Activated CD8-positive, alpha-beta memory T cell treated with anti-CD3 and anti-CD28 coated beads for 1 hour (primary cell): ENCODE data around the gene VSTM4.

Experiments used
- DNase-seq, 2 donors: peaks; one replicate each; pipeline ENCODE4 v3.0.0-alpha.2; 2020; ENCODE audit warnings: low read depth in 1 of 2; ENCODE audit errors: extremely low read depth in 1 of 2

Gene VSTM4, protein sequence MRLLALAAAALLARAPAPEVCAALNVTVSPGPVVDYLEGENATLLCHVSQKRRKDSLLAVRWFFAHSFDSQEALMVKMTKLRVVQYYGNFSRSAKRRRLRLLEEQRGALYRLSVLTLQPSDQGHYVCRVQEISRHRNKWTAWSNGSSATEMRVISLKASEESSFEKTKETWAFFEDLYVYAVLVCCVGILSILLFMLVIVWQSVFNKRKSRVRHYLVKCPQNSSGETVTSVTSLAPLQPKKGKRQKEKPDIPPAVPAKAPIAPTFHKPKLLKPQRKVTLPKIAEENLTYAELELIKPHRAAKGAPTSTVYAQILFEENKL

DNA sequence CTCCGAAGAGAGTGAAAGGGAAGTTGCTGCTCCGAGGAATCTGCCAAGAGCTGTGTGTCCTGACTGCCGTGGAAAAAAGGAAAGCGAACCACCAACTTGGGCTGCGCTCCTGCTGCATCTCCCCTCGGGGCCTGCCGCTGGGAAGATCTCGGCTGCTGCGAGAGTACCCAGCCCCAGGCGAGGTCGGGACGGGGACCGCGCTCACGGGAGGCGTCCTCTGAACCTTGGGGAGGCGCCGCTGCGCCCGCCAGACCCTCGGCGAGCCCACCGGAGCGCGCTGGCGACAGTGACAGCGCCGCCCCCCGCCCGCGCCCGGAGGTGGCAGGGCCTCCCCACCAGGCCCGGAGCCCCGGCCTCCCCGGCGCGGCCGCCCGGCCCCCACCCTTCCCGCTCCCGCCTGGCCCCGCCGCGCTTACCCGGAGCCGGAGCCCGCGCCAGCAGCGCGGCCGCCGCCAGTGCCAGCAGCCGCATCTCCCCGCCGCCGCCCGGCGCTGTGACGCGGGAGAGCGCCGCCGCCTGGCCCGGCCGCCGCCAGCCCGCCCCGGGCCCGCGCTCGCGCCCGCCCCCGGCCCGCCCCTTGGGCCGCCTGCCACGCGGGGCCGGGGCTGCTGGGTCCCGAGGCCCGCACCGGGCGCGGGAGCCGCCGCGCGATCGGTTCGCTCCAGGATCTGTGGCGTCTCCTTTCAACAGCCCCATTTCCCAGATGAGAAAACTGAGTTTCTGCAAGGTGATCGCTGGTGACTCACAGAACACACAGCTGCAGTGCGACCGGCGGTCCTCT lies at the start of gene VSTM4:
VSTM4 (minus strand) TSS at position 508 of the 781 bp plus-strand sequence; CDS start at position 471, 37 bp downstream.
- no peak for DNase-seq

DNA sequence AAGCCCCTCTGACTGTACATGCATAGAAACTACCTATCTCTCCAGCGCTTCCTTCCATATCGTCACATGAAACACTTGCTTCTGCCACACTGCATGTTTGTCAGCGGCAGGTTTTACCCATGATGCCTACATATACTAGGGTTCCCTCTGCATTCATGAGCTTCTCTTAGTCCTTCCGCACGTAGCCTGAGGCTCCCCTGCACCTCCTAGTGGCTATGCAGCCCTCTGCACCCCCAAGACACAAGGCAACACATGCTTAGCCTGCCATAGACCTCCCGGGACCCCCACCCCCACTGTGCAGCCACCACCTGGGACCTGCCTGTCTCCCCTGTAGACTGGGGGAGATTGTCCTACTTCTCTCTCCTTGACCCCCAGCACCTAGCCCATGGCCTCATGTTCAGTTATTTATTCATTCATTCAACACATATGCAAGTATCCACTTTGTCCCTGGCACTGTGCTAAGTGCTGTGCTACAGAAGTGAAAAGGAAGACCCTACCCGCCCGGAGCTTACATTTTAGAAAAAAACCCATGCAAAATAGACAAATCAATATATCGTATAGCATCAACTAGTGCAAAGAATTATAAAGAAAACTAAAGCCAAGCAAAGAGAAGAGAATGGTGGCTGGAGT lies 49.4 kb upstream of the VSTM4 start:
- DNase-seq = no peak

DNA sequence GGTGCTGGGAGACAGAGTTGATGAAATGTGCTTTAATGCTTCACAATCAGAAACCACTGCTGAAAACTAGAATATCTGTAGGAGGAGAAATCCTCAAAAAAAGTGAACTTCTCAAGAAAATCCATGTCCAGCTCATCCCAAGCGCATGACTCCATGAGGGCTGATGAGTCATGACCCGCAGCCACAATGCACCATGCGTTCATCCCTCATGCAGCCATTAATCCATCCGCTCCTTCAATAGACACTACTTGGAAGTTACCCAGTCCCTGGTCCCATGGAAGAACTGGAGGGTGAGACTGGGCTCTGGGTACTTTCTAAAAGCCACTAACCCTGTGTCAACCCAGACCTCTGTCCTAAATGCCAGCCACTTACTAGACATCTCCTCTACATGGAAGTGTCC lies 48.4 kb upstream of the VSTM4 start:
- no peak for DNase-seq

GRCh38 chr10:49162761-49163310 lies 47.5 kb upstream of the VSTM4 start:
- DNase-seq = no peak

GRCh38 chr10:49162063-49162462 lies 46.7 kb upstream of the VSTM4 start:
- no peak for DNase-seq

- no peak for DNase-seq
These were observed 46.2 kb upstream of the VSTM4 start for GRCh38 chr10:49161411-49161997.

DNA sequence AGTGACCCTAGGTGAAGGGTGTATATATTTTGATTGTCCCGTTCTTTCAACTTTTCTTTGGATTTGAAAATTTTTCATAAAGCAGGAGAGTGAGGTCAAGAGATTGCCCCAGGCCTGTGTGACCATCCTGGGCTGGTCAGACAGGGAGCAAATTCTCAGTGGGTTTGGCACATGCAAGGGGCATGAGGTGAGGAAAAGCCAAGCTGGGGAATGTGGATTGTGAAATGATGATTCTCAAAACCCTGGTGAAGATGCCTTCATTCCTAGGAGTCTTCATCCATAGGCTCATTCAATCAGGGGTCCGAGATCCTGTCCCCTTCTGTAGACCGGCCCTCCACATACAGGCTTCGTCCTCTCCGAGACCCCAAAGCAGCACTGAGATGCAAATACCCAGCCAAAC lies 45.5 kb upstream of the VSTM4 start:
- DNase-seq = no peak

- DNase-seq = no peak
These were observed 44.8 kb upstream of the VSTM4 start for GRCh38 chr10:49160110-49160509.

GRCh38 chr10:49158915-49159314 lies 43.6 kb upstream of the VSTM4 start:
- no peak for DNase-seq

GRCh38 chr10:49158404-49158803 lies 43.1 kb upstream of the VSTM4 start:
- DNase-seq = no peak

- no peak for DNase-seq
These were observed 41.9 kb upstream of the VSTM4 start for GRCh38 chr10:49157229-49157628.

GRCh38 chr10:49154641-49155040 lies 39.3 kb upstream of the VSTM4 start:
- no peak for DNase-seq

GRCh38 chr10:49153971-49154370 lies 38.6 kb upstream of the VSTM4 start:
- DNase-seq = no peak

DNA sequence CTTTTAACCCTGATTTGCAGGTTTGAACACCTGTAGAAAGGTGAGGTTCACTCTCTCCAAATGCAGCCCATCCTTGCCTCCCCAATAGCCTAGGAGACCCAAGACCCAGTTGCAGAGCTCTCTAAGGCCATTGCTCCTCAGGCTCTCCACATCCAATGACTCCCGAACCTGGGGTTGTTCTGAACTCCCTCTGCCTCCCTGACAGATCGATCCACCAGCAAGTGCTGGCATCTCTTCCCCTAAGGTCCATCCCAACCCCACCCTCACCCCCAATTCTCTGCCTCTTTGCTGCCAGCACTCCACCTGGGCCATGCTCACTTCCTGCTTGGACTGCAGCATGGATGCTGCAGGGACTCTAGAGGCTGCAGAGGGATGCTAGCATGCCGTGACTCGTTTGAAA lies 37.8 kb upstream of the VSTM4 start:
- no peak for DNase-seq

DNA sequence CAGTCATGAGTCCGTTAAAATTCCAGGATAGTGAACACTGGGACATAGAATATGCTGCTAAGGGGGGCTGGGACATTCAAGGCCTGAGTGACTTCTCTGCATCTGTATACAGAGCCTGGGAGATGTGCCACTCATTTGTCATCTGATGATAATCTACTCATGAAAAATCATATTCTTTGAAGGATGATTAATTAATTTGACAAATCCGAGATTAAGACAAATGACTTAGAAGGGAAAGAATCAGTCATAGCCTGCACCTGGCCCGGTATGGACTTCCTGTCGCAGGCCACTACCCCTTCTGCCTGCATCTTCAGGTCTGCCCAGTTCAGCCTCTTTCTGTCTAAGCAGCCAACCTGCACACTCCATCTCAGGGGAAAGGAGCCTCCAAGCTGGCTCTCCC lies 37.3 kb upstream of the VSTM4 start:
- no peak for DNase-seq

GRCh38 chr10:49152037-49152436 lies 36.7 kb upstream of the VSTM4 start:
- no peak for DNase-seq

- DNase-seq = no peak
These were observed 36.2 kb upstream of the VSTM4 start for GRCh38 chr10:49151481-49151880.

DNA sequence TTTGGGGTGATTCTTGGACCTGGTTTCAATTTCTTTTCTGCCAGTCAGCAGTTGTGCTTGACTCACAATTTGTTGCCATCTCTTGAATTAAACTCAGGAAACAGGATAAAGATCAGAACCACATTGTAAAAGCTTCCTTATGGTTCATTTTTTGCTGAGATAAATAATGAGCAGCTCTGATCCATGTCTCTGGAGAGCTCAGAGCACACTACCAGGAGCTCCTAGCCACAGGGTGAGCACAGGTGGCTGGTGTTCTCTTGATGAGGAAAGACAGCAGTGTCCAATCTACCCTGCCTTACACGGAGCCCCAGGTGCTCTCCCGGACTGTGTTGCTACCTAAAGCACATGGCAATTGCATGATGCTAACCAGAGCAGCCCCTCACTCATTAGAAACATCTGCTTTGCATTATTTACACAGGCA lies 35.7 kb upstream of the VSTM4 start:
- no peak for DNase-seq

DNA sequence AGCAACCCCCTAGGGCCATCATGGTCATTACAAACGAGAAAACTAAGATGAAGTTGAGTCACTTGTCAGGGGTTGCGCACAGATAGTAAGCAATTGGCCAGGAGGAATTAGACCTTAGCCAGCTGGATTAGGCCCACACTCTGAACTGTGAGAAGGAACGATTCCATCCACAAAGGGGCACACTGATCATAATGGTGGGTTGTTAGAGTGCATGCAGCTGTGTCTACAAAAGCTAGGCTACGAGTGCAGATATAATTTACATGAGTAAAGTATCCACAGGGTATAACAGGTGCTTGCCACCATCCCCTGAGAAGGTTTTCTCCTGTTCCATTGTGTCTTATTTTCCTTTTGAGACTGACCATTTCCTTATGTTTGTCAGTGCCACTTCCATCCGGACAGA lies 35.1 kb upstream of the VSTM4 start:
- DNase-seq = no peak

DNA sequence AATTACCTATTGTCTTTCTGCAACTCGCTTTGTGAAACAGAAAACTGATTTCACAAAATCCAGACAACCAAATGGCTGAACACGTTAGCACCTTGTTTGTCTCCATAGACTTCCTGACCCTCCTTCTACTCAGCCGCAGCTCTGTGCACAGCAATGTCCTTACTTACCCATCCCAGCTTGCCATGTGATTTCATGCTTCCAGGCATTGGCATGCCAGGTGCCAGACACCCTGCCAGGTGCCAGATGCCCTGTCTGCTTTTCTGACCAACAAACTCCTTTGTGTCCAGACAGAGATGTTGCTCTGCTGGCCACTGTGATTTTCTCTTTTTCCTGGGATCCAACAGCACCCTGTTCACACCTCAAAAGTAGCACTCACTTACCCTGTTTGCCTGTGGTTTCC lies 34.6 kb upstream of the VSTM4 start:
- DNase-seq = no peak

DNA sequence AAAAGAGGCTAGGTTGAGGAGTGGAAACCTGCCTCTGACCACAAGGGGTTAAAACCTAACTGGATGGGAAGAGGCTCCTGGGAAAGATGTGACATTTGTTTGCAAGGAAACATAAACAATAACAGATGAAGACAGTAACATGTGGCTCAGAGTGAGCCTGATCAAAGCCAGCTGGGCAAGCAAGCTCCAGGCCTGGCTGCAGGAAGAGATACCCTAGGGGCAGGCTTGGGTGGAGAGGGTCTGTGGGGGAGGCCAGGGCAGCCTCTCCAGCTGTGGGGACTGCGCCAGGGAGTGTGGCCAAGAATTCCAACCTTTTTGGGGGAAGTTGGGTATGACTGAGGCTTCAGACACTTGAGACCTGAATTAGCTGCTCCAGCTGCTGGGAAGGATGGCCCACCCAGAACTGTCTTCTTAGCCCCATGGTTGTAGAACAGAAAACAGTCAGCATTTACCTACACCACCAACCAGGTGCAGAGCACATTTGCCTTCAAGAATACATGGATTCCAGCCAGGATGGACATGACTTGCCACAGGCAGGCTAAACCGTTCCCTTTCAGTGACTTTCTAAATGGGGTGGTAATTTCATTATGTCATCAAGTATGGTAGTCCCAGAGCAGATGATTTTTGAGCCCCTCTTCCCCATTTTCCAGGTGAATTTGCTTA lies 28.9 kb upstream of the VSTM4 start:
- DNase-seq = no peak
